ENCODE measurements around the gene TRIM2. TPM values are rescaled to one million over a fixed set of nuclear protein-coding genes. Genes with fewer than 3 reads are reported as not detected.

Gene TRIM2
- total and polyA plus RNA-seq, 2 of the 8 experiments (the other 6 are each of a cell fraction or from before 2014, with no cell fraction given), result 34.0 to 59.8 TPM

DNA sequence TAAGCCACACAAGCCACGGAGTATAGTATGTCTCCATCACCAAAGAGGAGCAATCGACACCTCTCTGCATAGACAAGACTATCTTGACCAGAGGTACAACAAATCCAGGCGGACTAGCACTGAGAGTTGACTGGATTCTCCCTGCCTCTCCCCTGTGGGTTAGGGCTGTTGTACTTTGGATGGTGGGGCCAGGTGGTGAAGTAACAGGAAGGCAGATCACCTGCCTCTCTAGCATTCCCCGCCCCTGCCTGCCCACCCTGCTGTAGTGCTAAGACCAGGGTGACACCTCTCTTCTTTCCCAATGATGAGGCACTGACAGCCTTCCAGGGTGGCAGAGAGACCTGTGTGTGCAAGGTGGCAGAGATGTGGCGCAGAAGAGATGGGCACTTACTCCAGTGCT lies 47.5 kb upstream of the TRIM2 start:
- Histone ChIP-seq H4K91ac (replicated peaks; ENCODE audit: insufficient read length, low read length) (no peak overlapping the region), H4K20me1 (replicated peaks in 1 of 2; ENCODE audit: control insufficient read depth in 1 of 2, insufficient read depth in 2 of 2, low read length in 2 of 2) (no peaks in the 10 kb centered on the region), H3K4me2 (ENCODE audit: insufficient read depth in 1 of 2, low read depth in 2 of 2, low read length in 2 of 2) (no peak overlapping the region), H3K23ac (ENCODE audit: insufficient read length) (no peak overlapping the region), H3K36me3 (ENCODE audit: control insufficient read depth in 2 of 4, insufficient read depth in 4 of 4, low read length in 3 of 4) (no peaks in the 10 kb centered on the region), H3K27ac (ENCODE audit: low read depth, low read length) (no peak overlapping the region), H3K14ac (ENCODE audit: insufficient read length) (no peak overlapping the region), H2BK15ac (ENCODE audit: low read length) (no peak overlapping the region), H3K23me2 (ENCODE audit: low read depth, low read length) (peaks cover 15% of the 10 kb centered on the region), H3K9ac (replicated peaks in 1 of 4; ENCODE audit: extremely low read depth in 1 of 4, low read depth in 3 of 4, low read length in 3 of 4) (no peak overlapping the region), H2AK5ac (ENCODE audit: low read depth, low read length) (no peak overlapping the region), H2BK12ac (ENCODE audit: low read depth, low read length) (no peak overlapping the region), H3K9me3 (ENCODE audit: insufficient read depth in 2 of 2, low read depth in 1 of 2, low read length in 1 of 2) (no peaks in the 10 kb centered on the region), H3K56ac (replicated peaks; ENCODE audit: insufficient read length, low read depth, low read length) (no peak overlapping the region), H4K5ac (ENCODE audit: insufficient read length, low read depth, low read length) (no peak overlapping the region), H3K27me3 (replicated peaks in 1 of 4; ENCODE audit: control insufficient read depth in 3 of 4, extremely low read depth in 1 of 4, insufficient read depth in 3 of 4, low read length in 3 of 4) (peaks cover 3 to 41% (median 39%) of the 10 kb centered on the region in 4 experiments), H3K79me2 (ENCODE audit: control insufficient read depth in 1 of 2, insufficient read depth in 2 of 2, low read length in 2 of 2) (no peaks in the 10 kb centered on the region), H3K4me3 (ENCODE audit: extremely low read depth in 1 of 4, insufficient read depth in 2 of 4, low read depth in 3 of 4, low read length in 4 of 4) (no peak overlapping the region), H3K4ac (replicated peaks; ENCODE audit: insufficient read length, low read depth, low read length) (no peak overlapping the region), H2BK5ac (ENCODE audit: low read depth, low read length) (no peak overlapping the region), H4K8ac (ENCODE audit: extremely low read depth, insufficient read depth, low read length) (no peak overlapping the region), H3K18ac (ENCODE audit: extremely low read depth, low read length) (no peak overlapping the region), H2BK120ac (replicated peaks; ENCODE audit: low read depth, low read length) (no peak overlapping the region), H3K4me1 (replicated peaks in 1 of 4; ENCODE audit: control insufficient read depth in 3 of 4, insufficient read depth in 4 of 4, low read length in 3 of 4) (peaks cover 7 to 17% (median 12%) of the 10 kb centered on the region in 4 experiments), H2BK20ac (ENCODE audit: low read length) (no peak overlapping the region), H2AFZ (ENCODE audit: low read length) (no peak overlapping the region), H3K79me1 (ENCODE audit: low read depth, low read length) (no peaks in the 10 kb centered on the region)
- CTCF ChIA-PET (ENCODE audit: partially characterized antibody), result interaction anchor here (0.7 to 7.4 kb wide), 12 partner anchors 10 to 228 kb away, joined by 3 to 53 read pairs (median 4); partner anchors contain the start of gene TRIM2
- DNase-seq (ENCODE audit: low read depth in 1 of 2, low spot score in 2 of 2), result no peak
- POLR2A ChIA-PET (ENCODE audit: partially characterized antibody), result interaction anchor here (0.6 to 1.0 kb wide), 2 partner anchors 101 to 191 kb away, joined by 3 read pairs; no protein-coding TSS in a partner anchor
- WGBS, 2 experiments (ENCODE audit: extremely low coverage in 1 of 2, insufficient coverage in 1 of 2, insufficient read length in 1 of 2, insufficient replicate concordance in 2 of 2, low coverage in 1 of 2, low lambda C conversion rate in 2 of 2, missing lambda C conversion rate in 1 of 2), result 79% methylated on average over 5 of the region's 5 CpGs; no CpG with 5 or more reads in 1 of the 2 experiments
- TF ChIP-seq CHD1 (IDR thresholded peaks at IDR 0.05; ENCODE audit: low read depth, low read length) (no peak), ASH2L (IDR thresholded peaks at IDR 0.05; ENCODE audit: low read length) (no peak)
- TF ChIP-seq, protein P1, sequence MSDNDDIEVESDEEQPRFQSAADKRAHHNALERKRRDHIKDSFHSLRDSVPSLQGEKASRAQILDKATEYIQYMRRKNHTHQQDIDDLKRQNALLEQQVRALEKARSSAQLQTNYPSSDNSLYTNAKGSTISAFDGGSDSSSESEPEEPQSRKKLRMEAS (IDR thresholded peaks at IDR 0.05), result no peak
- no peak for FAIRE-seq
